Spleen (tissue), 11 donors: Measurements from ENCODE around the gene FNTB. TPM values are rescaled to one million over a fixed set of nuclear protein-coding genes. Genes with fewer than 3 reads are reported as not detected.

ENCODE experiments used
- DNase-seq: peaks from one replicate; pipeline ENCODE4 v3.0.0-alpha.2; 2020
- H3K27ac ChIP-seq, 8 donors: fragments of 200-600 bp; sonication (generic) in 7 of 8; 1 replicate in 4 of 8; 2 replicates in 4 of 8; pipeline versions ENCODE4 v1.5.0 to v1.8.0; 2016 to 2021; ENCODE audit warnings: inconsistent platforms in 4 of 8, mild to moderate bottlenecking in 4 of 8, moderate library complexity in 1 of 8
- H3K27me3 ChIP-seq, 7 donors: fragments of 200-600 bp; sonication (generic) in 6 of 7; replicated peaks in 1 of 7; 1 replicate in 4 of 7; 2 replicates in 3 of 7; pipeline versions ENCODE4 v1.5.0 to v1.8.0; 2016 to 2021; ENCODE audit warnings: inconsistent platforms in 3 of 7, mild to moderate bottlenecking in 1 of 7
- H3K36me3 ChIP-seq, 6 donors: fragments of 200-600 bp; sonication (generic) in 5 of 6; 1 replicate in 4 of 6; 2 replicates in 2 of 6; pipeline versions ENCODE4 v1.5.0 to v1.8.0; 2016 to 2021; ENCODE audit warnings: inconsistent platforms in 2 of 6
- H3K4me1 ChIP-seq, 6 donors: fragments of 200-600 bp; sonication (generic) in 5 of 6; 1 replicate in 3 of 6; 2 replicates in 3 of 6; pipeline versions ENCODE4 v1.5.0 to v1.8.0; 2016 to 2021; ENCODE audit warnings: inconsistent platforms in 3 of 6
- H3K4me3 ChIP-seq, 8 donors: fragments of 200-600 bp; sonication (generic) in 7 of 8; 1 replicate in 4 of 8; 2 replicates in 4 of 8; pipeline versions ENCODE4 v1.5.0 to v1.8.0; 2016 to 2021; ENCODE audit warnings: inconsistent platforms in 4 of 8, mild to moderate bottlenecking in 4 of 8, moderate library complexity in 2 of 8
- H3K9me3 ChIP-seq, 8 donors: fragments of 200-600 bp; sonication (generic) in 7 of 8; 1 replicate in 4 of 8; 2 replicates in 4 of 8; pipeline versions ENCODE4 v1.5.0 to v1.8.0; 2016 to 2021; ENCODE audit warnings: inconsistent platforms in 4 of 8
- CTCF ChIP-seq, 11 experiments: fragments of 200-600 bp in 7 of 11; fragments of 450-650 bp in 4 of 11; sonication (generic) in 4 of 11; IDR thresholded peaks in 8 of 11; conservative IDR thresholded peaks in 3 of 11; 1 replicate in 7 of 11; 2 replicates in 4 of 11; pipeline versions ENCODE4 v1.4.0 to v1.8.0; 2016 to 2021; ENCODE audit warnings: antibody characterized with exemption in 11 of 11, inconsistent platforms in 4 of 11, mild to moderate bottlenecking in 1 of 11
- POLR2A ChIP-seq, 3 donors: fragments of 450-650 bp; IDR thresholded peaks; one replicate each; pipeline ENCODE4 v1.5.1; 2017; ENCODE audit warnings: antibody characterized with exemption in 3 of 3, mild to moderate bottlenecking in 1 of 3
- POLR2AphosphoS5 ChIP-seq, 3 donors: sonication (generic); formaldehyde crosslinking; IDR thresholded peaks; one replicate each; pipeline ENCODE4 v1.5.1; 2017; ENCODE audit warnings: antibody characterized with exemption in 3 of 3
- WGBS, 5 donors: extraction: QIAGEN DNeasy Blood & Tissue Kit in 3 of 5; methylation state at CpG; one replicate each; pipeline versions ENCODE4 v1.1.5 to v1.1.7; 2013 to 2018; 5-methylcytosine and 5-hydroxymethylcytosine counted together
- intact Hi-C: fragments of 100-400 bp; cut with DNase I; formaldehyde crosslinking; loops from one replicate; pipeline ENCODE4 v1.15.0; 2023; ENCODE audit warnings: low total_unique reads
- polyA plus RNA-seq, 3 donors: library from polyadenylated mRNA; stranded (reverse); fragments of 200-250 nt; gene quantifications; one replicate each; pipeline ENCODE4 v1.2.1, GENCODE V29; 2013
- total RNA-seq, 7 donors: library from RNA; depleted of rRNA in 3 of 7; stranded (reverse); fragments of >200 nt in 3 of 7; fragmentation: NEBNext Ultra II Directional in 4 of 7; extraction: Animal tissue kit (Norgen Biotek cat#: 25700) in 4 of 7; gene quantifications; one replicate each; pipeline versions ENCODE4 v1.1.0 to v1.2.1, GENCODE V29; 2016 to 2021
- donor health status: healthy with polysubstance abuse.
- donor health status: DM: no; HTN: no; CAD: no; lungs with moderate emphysema.
- donor health status: DM: no; HTN: no; CAD: no.
- donor health status: Bipolar disorder and iron deficiency.
- donor health status: healthy.
- donor health status: DM: no; HTN: no; CAD: no.
- donor health status: DM: yes; HTN: yes; CAD: no.

FNTB gene
- total and polyA plus RNA-seq, 10 donors: 4.7 to 17.0 (median 10.0) TPM

GRCh38 chr14:65069874-65070413 lies 83.2 kb downstream of the FNTB start:
- intact Hi-C loops: no loop called here
- Histone ChIP-seq H3K9me3 (no peaks in the 10 kb centered on the region), H3K4me3 (no peak overlapping the region), H3K4me1 (peaks cover 14 to 58% (median 48%) of the 10 kb centered on the region in 6 donors), H3K27me3 (no peaks in the 10 kb centered on the region), H3K36me3 (peaks cover 0 to 90% (median 17%) of the 10 kb centered on the region in 6 donors), H3K27ac (peak overlapping the region in 4 of 8 donors; percentile 1 to 46 (median 20))
- peak in 1 of 3 donors; percentile 17 for TF ChIP-seq POLR2AphosphoS5 (IDR thresholded peaks at IDR 0.05)
- no peak for TF ChIP-seq CTCF (IDR thresholded peaks at IDR 0.05 in 8 of 11, conservative IDR thresholded peaks at IDR 0.05 in 3 of 11)
- 88 to 97% (median 92%) methylated on average over 5 of the region's 5 CpGs for WGBS, 5 donors
- DNase-seq: no peak

- intact Hi-C loops: no loop called here
These were observed 83.8 kb downstream of the FNTB start for GRCh38 chr14:65070471-65070976.

GRCh38 chr14:65071544-65071943 lies 84.8 kb downstream of the FNTB start:
- peak overlapping the region in 1 of 8 donors; percentile 46 for H3K27ac ChIP-seq
- intact Hi-C loops: no loop called here
- H3K9me3 ChIP-seq: no peaks in the 10 kb centered on the region
- no peak overlapping the region for H3K4me3 ChIP-seq
- peaks cover 14 to 74% (median 57%) of the 10 kb centered on the region in 6 donors for H3K4me1 ChIP-seq
- no peaks in the 10 kb centered on the region for H3K27me3 ChIP-seq
- H3K36me3 ChIP-seq: peaks cover 0 to 90% (median 21%) of the 10 kb centered on the region in 6 donors
- TF ChIP-seq POLR2AphosphoS5 (IDR thresholded peaks at IDR 0.05): no peak
- TF ChIP-seq CTCF (IDR thresholded peaks at IDR 0.05 in 8 of 11, conservative IDR thresholded peaks at IDR 0.05 in 3 of 11): no peak
- no peak for TF ChIP-seq POLR2A (IDR thresholded peaks at IDR 0.05)
- DNase-seq: no peak
- 86 to 96% (median 91%) methylated on average over 3 of the region's 3 CpGs for WGBS, 5 donors

More at GRCh38 chr14:65070471-65070976, 83.8 kb downstream of the FNTB start:
- peak overlapping the region in 2 of 8 donors; percentile 2 to 18 for H3K4me3 ChIP-seq
- WGBS, 5 donors: 54 to 66% (median 57%) methylated on average over 8 to 12 of the region's 12 CpGs
- peaks cover 0 to 90% (median 15%) of the 10 kb centered on the region in 6 donors for H3K36me3 ChIP-seq
- no peaks in the 10 kb centered on the region for H3K27me3 ChIP-seq
- DNase-seq: no peak
- TF ChIP-seq CTCF (IDR thresholded peaks at IDR 0.05 in 8 of 11, conservative IDR thresholded peaks at IDR 0.05 in 3 of 11) (no peak), POLR2A (IDR thresholded peaks at IDR 0.05) (no peak), POLR2AphosphoS5 (IDR thresholded peaks at IDR 0.05) (peak in 2 of 3 donors; percentile 56 to 58)
- H3K27ac ChIP-seq: peak overlapping the region in 5 of 8 donors; percentile 1 to 46 (median 15)
- H3K9me3 ChIP-seq: no peaks in the 10 kb centered on the region
- H3K4me1 ChIP-seq: peaks cover 14 to 63% (median 54%) of the 10 kb centered on the region in 6 donors

- Histone ChIP-seq H3K27ac (peak overlapping the region in 3 of 8 donors; percentile 24 to 81 (median 46)), H3K27me3 (no peaks in the 10 kb centered on the region), H3K9me3 (no peaks in the 10 kb centered on the region), H3K4me3 (no peak overlapping the region), H3K4me1 (peaks cover 14 to 80% (median 57%) of the 10 kb centered on the region in 6 donors), H3K36me3 (peaks cover 0 to 94% (median 28%) of the 10 kb centered on the region in 6 donors)
- TF ChIP-seq CTCF (IDR thresholded peaks at IDR 0.05 in 8 of 11, conservative IDR thresholded peaks at IDR 0.05 in 3 of 11) (no peak), POLR2AphosphoS5 (IDR thresholded peaks at IDR 0.05) (no peak), POLR2A (IDR thresholded peaks at IDR 0.05) (no peak)
- intact Hi-C loops: no loop called here
- 75 to 82% (median 79%) methylated on average over 6 of the region's 6 CpGs for WGBS, 5 donors
- no peak for DNase-seq
These were observed 85.6 kb downstream of the FNTB start for GRCh38 chr14:65072256-65072655.
